Tibial artery (tissue), 4 donors: ENCODE measurements around the gene NRL.
A peak's percentile ranks its signal among the peaks of the same experiment; 100 is the strongest.
"Not testable (repeated sequence)": the region's sequence is repeated elsewhere in the genome, so short reads cannot be mapped to it uniquely, and the experiment has no call there.

ENCODE experiments used
- DNase-seq, 2 donors: peaks; one replicate each; pipeline ENCODE4 v3.0.0-alpha.2; 2019
- H3K27ac ChIP-seq, 2 donors: fragments of 200-600 bp; sonication (generic) in 1 of 2; 1 replicate in 1 of 2; 2 replicates in 1 of 2; pipeline ENCODE4 v1.5.1; 2018 to 2019; ENCODE audit warnings: mild to moderate bottlenecking in 1 of 2
- H3K27me3 ChIP-seq, 2 donors: fragments of 200-600 bp; sonication (generic) in 1 of 2; one replicate each; pipeline versions ENCODE4 v1.5.1 to v1.6.0; 2016 to 2019
- H3K36me3 ChIP-seq, 3 donors: fragments of 200-600 bp; sonication (generic) in 2 of 3; one replicate each; pipeline ENCODE4 v1.5.1; 2016 to 2019; ENCODE audit warnings: mild to moderate bottlenecking in 2 of 3
- H3K4me1 ChIP-seq, 4 donors: fragments of 200-600 bp; sonication (generic) in 2 of 4; 1 replicate in 3 of 4; 2 replicates in 1 of 4; pipeline ENCODE4 v1.5.1; 2016 to 2019
- H3K4me3 ChIP-seq, 2 donors: fragments of 200-600 bp; sonication (generic) in 1 of 2; 1 replicate in 1 of 2; 2 replicates in 1 of 2; pipeline ENCODE4 v1.5.1; 2018 to 2019; ENCODE audit warnings: mild to moderate bottlenecking in 2 of 2
- H3K9me3 ChIP-seq, 3 donors: fragments of 200-600 bp; sonication (generic) in 1 of 3; one replicate each; pipeline ENCODE4 v1.5.1; 2016 to 2019
- CTCF ChIP-seq, 2 experiments: fragments of 200-600 bp in 1 of 2; fragments of 450-650 bp in 1 of 2; IDR thresholded peaks; one replicate each; pipeline ENCODE4 v1.5.1; 2017 to 2019; ENCODE audit warnings: antibody characterized with exemption in 2 of 2, mild to moderate bottlenecking in 1 of 2, moderate library complexity in 1 of 2
- intact Hi-C: fragments of 100-400 bp; cut with DNase I; formaldehyde crosslinking; loops from one replicate; pipeline ENCODE4 v1.15.0; 2023; ENCODE audit warnings: low total_unique reads

NRL gene

DNA sequence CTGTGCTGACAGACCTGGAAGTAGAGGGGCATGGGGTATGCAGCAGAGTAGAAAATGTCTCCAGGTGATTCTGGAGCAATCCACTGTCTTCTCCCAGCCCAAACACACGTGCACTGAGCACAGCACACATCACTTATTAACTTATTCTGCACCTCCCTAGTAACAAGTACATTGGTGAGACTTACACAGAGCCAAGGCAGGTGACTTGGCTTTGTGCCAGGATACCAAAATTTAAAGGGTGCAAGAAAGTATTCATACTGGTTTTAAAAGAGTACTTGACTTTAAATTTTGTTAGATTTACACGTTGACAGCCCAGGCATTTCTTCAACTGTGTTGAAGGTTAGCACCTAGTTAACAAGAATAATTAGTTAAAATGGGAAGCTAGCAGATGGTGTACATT lies 74.1 kb downstream of the NRL start:
- no peak for TF ChIP-seq CTCF (IDR thresholded peaks at IDR 0.05)
- H3K9me3 ChIP-seq: no peaks in the 10 kb centered on the region

DNA sequence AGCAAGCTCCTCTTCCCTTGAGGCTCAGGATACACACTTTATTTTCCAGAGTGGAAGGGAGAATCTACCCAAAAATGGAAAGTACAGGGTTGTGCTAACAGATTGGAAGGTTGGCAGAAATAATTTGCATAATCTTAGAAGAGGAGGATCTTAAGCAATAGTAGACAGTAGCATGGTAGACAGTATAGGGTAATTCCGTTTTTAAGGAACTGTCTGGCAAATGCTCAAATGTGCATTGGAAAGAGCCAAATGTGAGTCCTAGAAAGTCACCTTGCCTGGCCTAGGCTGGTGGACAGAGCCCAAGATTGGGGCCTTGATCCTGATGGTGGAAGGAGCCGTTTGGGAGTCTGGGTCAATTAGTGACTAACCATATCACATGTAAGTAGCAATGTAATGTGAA lies 76.1 kb downstream of the NRL start:
- Histone ChIP-seq H3K4me1 (peaks cover 0 to 5% (median 2%) of the 10 kb centered on the region in 4 donors), H3K4me3 (no peak overlapping the region), H3K27ac (no peak overlapping the region), H3K27me3 (no peaks in the 10 kb centered on the region), H3K9me3 (no peaks in the 10 kb centered on the region), H3K36me3 (no peaks in the 10 kb centered on the region)
- TF ChIP-seq CTCF (IDR thresholded peaks at IDR 0.05): no peak
- DNase-seq: no peak
- intact Hi-C loops: no loop called here

More for the DNA sequence above, 74.1 kb downstream of the NRL start:
- H3K27me3 ChIP-seq: no peaks in the 10 kb centered on the region
- no peaks in the 10 kb centered on the region for H3K36me3 ChIP-seq
- no peak for DNase-seq
- intact Hi-C loops: no loop called here
- no peak overlapping the region for H3K27ac ChIP-seq
- no peak overlapping the region for H3K4me3 ChIP-seq
- peaks cover 0 to 5% (median 2%) of the 10 kb centered on the region in 4 donors for H3K4me1 ChIP-seq

- no peak for TF ChIP-seq CTCF (IDR thresholded peaks at IDR 0.05)
- no peak for DNase-seq
- peaks cover 0 to 2% (median 0%) of the 10 kb centered on the region in 3 donors for H3K9me3 ChIP-seq
- peak overlapping the region; percentile 82 to 96 for H3K27ac ChIP-seq
- no peaks in the 10 kb centered on the region for H3K27me3 ChIP-seq
- no peak overlapping the region for H3K4me3 ChIP-seq
- H3K4me1 ChIP-seq: peaks cover 0 to 5% (median 2%) of the 10 kb centered on the region in 4 donors
- intact Hi-C loops: no loop called here
- H3K36me3 ChIP-seq: no peaks in the 10 kb centered on the region
Observed at GRCh38 chr14:24037658-24038037, 77.1 kb downstream of the NRL start.

DNA sequence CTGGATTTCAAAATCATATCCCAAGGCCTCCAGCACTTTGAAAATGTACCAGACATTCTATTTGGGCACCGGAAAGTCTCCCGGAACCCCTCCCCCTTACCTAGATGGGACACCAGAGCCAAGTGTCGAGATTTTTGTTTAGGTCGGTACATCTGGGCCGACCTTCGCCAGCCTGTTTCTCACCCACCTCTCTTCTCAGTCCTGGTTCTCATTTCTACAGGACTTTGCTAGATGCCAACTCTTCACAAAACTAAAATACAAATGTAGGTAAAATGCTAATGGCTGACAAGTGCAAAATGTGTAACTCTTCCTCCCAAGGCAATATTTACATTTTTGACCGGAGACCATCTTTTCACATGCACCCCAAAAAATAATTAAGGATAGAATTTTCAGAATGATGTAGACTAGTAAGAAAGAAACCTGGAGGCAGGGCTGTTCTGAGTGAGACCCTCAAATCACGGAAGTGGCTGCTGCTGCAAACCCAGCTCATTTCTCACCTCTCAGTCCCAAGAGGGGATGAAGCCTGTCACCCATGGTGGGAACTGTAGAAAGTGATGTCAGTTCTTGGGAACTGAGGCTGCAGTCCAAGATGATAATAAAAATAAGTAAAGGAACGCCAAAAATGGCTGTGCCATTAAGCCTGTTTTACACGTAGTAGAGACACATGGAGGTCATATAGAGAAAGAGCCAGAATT lies 77.6 kb downstream of the NRL start:
- H3K9me3 ChIP-seq, H3K4me1 ChIP-seq, DNase-seq, H3K36me3 ChIP-seq, H3K27me3 ChIP-seq, intact Hi-C loops: not testable (repeated sequence)
- Histone ChIP-seq H3K4me3 (peak overlapping the region; percentile 52 to 68), H3K27ac (peak overlapping the region; percentile 82 to 96)

DNA sequence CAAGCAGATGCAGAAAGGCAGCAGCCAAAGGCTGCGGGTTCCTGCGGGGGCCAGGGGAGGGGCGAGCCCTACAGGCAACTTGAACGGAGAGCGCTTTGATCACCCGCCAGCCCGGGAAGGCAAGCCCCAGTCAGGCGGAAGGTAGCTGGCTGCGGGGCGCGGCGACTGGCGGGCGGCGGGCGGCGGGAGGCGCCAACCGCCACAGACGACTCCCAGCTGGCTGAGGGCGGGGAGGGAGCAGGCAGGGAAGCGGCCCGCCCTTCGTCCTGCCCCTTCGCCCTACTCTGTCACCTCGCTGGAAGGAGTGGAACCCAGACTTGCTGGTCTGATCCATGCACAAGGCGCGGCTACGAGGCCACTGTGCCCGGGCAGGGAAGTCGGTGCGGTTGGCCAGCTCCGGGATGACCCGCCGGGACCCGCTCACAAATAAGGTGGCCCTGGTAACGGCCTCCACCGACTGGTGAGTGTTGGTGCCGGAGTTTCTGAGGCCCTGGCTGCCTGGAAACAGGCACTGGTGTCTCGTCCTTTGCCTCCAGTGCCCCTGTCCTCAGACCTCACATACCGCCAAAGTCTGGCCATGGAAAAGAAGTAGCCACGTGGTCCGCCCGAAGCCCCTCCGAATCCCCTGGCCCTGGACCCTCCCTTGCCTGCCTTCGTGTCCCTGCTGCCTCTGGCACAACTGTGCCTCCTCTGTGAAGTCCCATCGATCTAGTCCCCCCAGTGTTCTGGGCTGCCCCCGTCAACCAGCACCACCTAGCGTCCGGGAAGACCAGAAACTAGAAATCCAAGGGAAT lies 78.4 kb downstream of the NRL start:
- peak overlapping the region; percentile 52 to 68 for H3K4me3 ChIP-seq
- TF ChIP-seq CTCF (IDR thresholded peaks at IDR 0.05): peak; percentile 45 to 76
- peak overlapping the region; percentile 82 to 96 for H3K27ac ChIP-seq
- no peaks in the 10 kb centered on the region for H3K27me3 ChIP-seq
- H3K9me3 ChIP-seq: peaks cover 0 to 7% (median 0%) of the 10 kb centered on the region in 3 donors
- no peaks in the 10 kb centered on the region for H3K36me3 ChIP-seq
- intact Hi-C loops: no loop called here
- H3K4me1 ChIP-seq: peaks cover 0 to 5% (median 2%) of the 10 kb centered on the region in 4 donors
- peak; percentile 83 to 91 for DNase-seq

DNA sequence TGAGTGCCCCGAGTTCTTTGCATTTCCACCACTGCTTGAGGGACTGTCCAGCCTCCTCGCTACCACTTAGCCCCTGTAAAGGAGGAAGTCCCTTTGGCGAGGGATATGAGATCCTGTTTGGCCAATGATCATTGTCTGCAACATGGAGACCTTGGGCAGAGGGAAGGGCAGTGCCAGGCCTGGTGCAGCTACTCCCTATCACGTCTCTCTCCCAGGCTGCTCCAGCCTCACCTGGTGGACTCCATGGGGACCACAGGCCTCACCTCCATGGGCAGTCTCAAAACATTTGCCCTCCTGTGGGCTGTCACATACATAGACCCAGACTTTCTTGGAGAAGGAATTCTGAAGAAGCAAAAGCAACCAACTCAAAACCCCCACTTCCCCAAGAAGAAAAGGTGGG lies 79.0 kb downstream of the NRL start:
- DNase-seq, H3K27me3 ChIP-seq, intact Hi-C loops, H3K9me3 ChIP-seq, H3K4me1 ChIP-seq, H3K36me3 ChIP-seq: not testable (repeated sequence)
- H3K27ac ChIP-seq: peak overlapping the region; percentile 82 to 96
- peak overlapping the region; percentile 52 to 68 for H3K4me3 ChIP-seq
